DND-41 (cell line): ENCODE results near the gene HRH2.

Experiments
- ATAC-seq: fragments of 200-7000 bp; cut with Tn5 transposase; 3 replicates; pipeline ENCODE4 v1.9.1; 2021; ENCODE audit warnings: low read depth; ENCODE audit not compliant: insufficient read depth
- DNase-seq: peaks from one replicate; pipeline ENCODE4 v3.0.0-alpha.2; 2020
- H2AFZ ChIP-seq: 2 replicates; pipeline ENCODE4 v1.6.0; 2012; ENCODE audit warnings: low read depth, low read length
- H3K27ac ChIP-seq: 2 replicates; pipeline ENCODE4 v1.5.1; 2012; ENCODE audit warnings: low read length, inconsistent platforms
- H3K27me3 ChIP-seq: fragments of 200-600 bp; sonication (generic); 2 replicates; pipeline ENCODE4 v1.6.0; 2012; ENCODE audit warnings: low read length, mild to moderate bottlenecking, inconsistent platforms; ENCODE audit not compliant: insufficient read depth, poor library complexity
- H3K36me3 ChIP-seq: 2 replicates; pipeline ENCODE4 v1.5.1; 2012; ENCODE audit warnings: low read length, inconsistent platforms; ENCODE audit not compliant: insufficient read depth
- H3K4me1 ChIP-seq: 2 replicates; pipeline ENCODE4 v1.5.1; 2012; ENCODE audit warnings: mild to moderate bottlenecking, low read length; ENCODE audit not compliant: insufficient read depth
- H3K4me2 ChIP-seq: 2 replicates; pipeline ENCODE4 v1.6.0; 2012; ENCODE audit warnings: mild to moderate bottlenecking, moderate library complexity, low read length, inconsistent platforms; ENCODE audit not compliant: insufficient read depth
- H3K4me3 ChIP-seq, 2 experiments: fragments of 200-600 bp in 1 of 2; shearing (Covaris generic) in 1 of 2; 2 replicates each; pipeline ENCODE4 v1.5.1; 2012 to 2016; ENCODE audit warnings: inconsistent platforms in 2 of 2, low read length in 2 of 2, mild to moderate bottlenecking in 2 of 2, low read depth in 1 of 2, moderate library complexity in 1 of 2
- H3K79me2 ChIP-seq: 2 replicates; pipeline ENCODE4 v1.6.0; 2012; ENCODE audit warnings: low read length, inconsistent platforms; ENCODE audit not compliant: insufficient read depth
- H3K9ac ChIP-seq: 2 replicates; pipeline ENCODE4 v1.6.0; 2012; ENCODE audit warnings: low read depth, mild to moderate bottlenecking, inconsistent platforms, low read length, moderate library complexity
- H3K9me3 ChIP-seq: 2 replicates; pipeline ENCODE4 v1.5.1; 2012; ENCODE audit warnings: low read length, moderate library complexity, mild to moderate bottlenecking, inconsistent platforms; ENCODE audit not compliant: insufficient read depth, severe bottlenecking
- H4K20me1 ChIP-seq: 2 replicates; pipeline ENCODE4 v1.6.0; 2012; ENCODE audit warnings: low read length; ENCODE audit not compliant: insufficient read depth
- CTCF ChIP-seq: IDR thresholded peaks from 2 replicates; pipeline ENCODE4 v1.5.1; 2012; ENCODE audit warnings: borderline replicate concordance, low read length, moderate library complexity, mild to moderate bottlenecking; ENCODE audit not compliant: poor library complexity, severe bottlenecking; ENCODE audit errors: extremely low read depth
- EZH2 ChIP-seq: IDR thresholded peaks from 3 replicates; pipeline ENCODE4 v1.6.1; 2012; ENCODE audit warnings: borderline replicate concordance, low read depth, mild to moderate bottlenecking, moderate library complexity, low read length, inconsistent platforms; ENCODE audit not compliant: severe bottlenecking

The HRH2 gene

GRCh38 chr5:175674731-175675346 lies 17.0 kb downstream of the HRH2 start:
- H3K4me2 ChIP-seq, result no peak overlapping the region
- H4K20me1 ChIP-seq, result peaks cover 14% of the 10 kb centered on the region; the same call in 1 of the 2 replicates
- TF ChIP-seq CTCF (no peak), EZH2 (no peak)
- H3K27me3 ChIP-seq, result no peaks in the 10 kb centered on the region
- ATAC-seq (no peak), DNase-seq (peak; percentile 18)
- no peaks in the 10 kb centered on the region for H3K36me3 ChIP-seq
- no peak overlapping the region for H3K9ac ChIP-seq
- H3K79me2 ChIP-seq, result no peaks in the 10 kb centered on the region
- no peak overlapping the region for H3K27ac ChIP-seq
- H3K4me1 ChIP-seq, result peaks cover 9% of the 10 kb centered on the region
- no peak overlapping the region for H3K4me3 ChIP-seq
- no peaks in the 10 kb centered on the region for H3K9me3 ChIP-seq
- H2AFZ ChIP-seq, result no peak overlapping the region

- no peaks in the 10 kb centered on the region for H3K9me3 ChIP-seq
- peaks cover 14% of the 10 kb centered on the region; the same call in 1 of the 2 replicates for H4K20me1 ChIP-seq
- no peak for DNase-seq
- peaks cover 5% of the 10 kb centered on the region for H3K4me1 ChIP-seq
- H3K4me2 ChIP-seq, result no peak overlapping the region
- no peaks in the 10 kb centered on the region for H3K36me3 ChIP-seq
- H3K27me3 ChIP-seq, result no peaks in the 10 kb centered on the region
- TF ChIP-seq CTCF (no peak), EZH2 (no peak)
- H3K27ac ChIP-seq, result no peak overlapping the region
- H3K9ac ChIP-seq, result no peak overlapping the region
- H3K79me2 ChIP-seq, result no peaks in the 10 kb centered on the region
- H2AFZ ChIP-seq, result no peak overlapping the region
- no peak overlapping the region for H3K4me3 ChIP-seq
- ATAC-seq, result no peak
Measured at GRCh38 chr5:175675873-175676272, 18.0 kb downstream of the HRH2 start.

- no peaks in the 10 kb centered on the region for H3K27me3 ChIP-seq
- TF ChIP-seq EZH2, result no peak
- TF ChIP-seq CTCF, result no peak
Measured at GRCh38 chr5:175677571-175677970, 19.7 kb downstream of the HRH2 start.

More at GRCh38 chr5:175677571-175677970, 19.7 kb downstream of the HRH2 start:
- Histone ChIP-seq H3K4me2 (no peak overlapping the region), H3K9me3 (no peaks in the 10 kb centered on the region), H3K79me2 (no peaks in the 10 kb centered on the region), H3K27ac (no peak overlapping the region), H4K20me1 (peaks cover 11% of the 10 kb centered on the region; the same call in 1 of the 2 replicates), H3K9ac (no peak overlapping the region), H2AFZ (no peak overlapping the region), H3K36me3 (no peaks in the 10 kb centered on the region), H3K4me3 (no peak overlapping the region), H3K4me1 (no peaks in the 10 kb centered on the region)
- ATAC-seq, result no peak; the same call in 2 of the 3 replicates
- peak; percentile 25 for DNase-seq
